ENCODE measurements around the gene ANXA6.

DNA sequence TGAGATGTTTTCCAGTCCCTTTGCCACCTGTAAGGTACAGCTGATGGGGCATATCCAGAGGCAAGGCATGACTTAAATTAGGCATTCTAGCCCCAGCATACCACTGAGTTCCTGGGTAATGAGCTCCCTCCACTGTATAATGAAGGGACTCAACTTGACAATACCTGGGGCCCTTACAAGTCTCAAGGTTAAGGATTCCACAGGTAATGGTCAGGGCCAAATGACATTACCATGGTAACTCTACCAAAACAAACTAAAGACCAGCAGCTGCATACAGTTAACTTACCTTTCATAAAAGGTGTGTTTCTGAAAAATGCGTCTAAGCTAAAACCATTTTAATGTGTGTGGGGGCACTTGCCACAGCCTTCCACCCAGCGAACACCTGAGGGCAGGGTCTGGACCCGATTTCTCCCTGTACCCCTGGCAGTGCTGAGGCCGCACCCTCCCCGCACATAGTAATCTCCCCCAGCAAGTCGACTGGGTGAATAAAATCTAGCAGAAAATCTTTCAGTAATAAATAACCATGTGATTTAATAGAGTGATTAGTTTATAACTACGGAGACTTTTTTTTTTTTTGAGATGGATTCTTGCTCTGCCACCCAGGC, 42.1 kb upstream of the ANXA6 start:
- TF ChIP-seq, protein P1, sequence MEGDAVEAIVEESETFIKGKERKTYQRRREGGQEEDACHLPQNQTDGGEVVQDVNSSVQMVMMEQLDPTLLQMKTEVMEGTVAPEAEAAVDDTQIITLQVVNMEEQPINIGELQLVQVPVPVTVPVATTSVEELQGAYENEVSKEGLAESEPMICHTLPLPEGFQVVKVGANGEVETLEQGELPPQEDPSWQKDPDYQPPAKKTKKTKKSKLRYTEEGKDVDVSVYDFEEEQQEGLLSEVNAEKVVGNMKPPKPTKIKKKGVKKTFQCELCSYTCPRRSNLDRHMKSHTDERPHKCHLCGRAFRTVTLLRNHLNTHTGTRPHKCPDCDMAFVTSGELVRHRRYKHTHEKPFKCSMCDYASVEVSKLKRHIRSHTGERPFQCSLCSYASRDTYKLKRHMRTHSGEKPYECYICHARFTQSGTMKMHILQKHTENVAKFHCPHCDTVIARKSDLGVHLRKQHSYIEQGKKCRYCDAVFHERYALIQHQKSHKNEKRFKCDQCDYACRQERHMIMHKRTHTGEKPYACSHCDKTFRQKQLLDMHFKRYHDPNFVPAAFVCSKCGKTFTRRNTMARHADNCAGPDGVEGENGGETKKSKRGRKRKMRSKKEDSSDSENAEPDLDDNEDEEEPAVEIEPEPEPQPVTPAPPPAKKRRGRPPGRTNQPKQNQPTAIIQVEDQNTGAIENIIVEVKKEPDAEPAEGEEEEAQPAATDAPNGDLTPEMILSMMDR (IDR thresholded peaks at IDR 0.05) = no peak
- TF ChIP-seq POLR2AphosphoS5 (IDR thresholded peaks at IDR 0.05) (no peak), POLR2A (IDR thresholded peaks at IDR 0.05) (no peak), EP300 (IDR thresholded peaks at IDR 0.05) (no peak)

Data from suprapubic skin (tissue), 4 donors.